ENCODE results near the gene CFAP100.

Gene CFAP100

DNA sequence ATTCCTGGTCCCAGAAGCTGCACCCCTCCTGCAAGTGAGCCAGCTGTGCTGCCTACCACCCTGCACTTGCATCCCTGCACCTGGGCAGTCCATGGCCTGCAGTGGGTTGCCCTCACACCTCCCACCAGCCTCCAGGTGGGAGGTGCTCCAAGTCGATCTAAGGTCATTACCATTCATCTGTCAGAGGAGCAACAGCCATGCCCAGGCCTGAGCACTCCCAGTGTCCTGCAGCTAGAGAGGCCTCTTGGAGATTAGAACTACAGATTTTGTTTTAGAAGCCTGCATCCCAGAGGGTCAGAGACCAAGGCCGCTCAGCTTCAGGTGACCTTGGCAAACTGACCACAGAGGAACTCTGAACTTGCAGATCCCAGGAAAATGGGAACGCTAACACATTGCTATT lies 90.0 kb downstream of the CFAP100 start:
- no peak for DNase-seq

- no peak for DNase-seq
Measured at GRCh38 chr3:126485176-126485897, 90.6 kb downstream of the CFAP100 start.

DNA sequence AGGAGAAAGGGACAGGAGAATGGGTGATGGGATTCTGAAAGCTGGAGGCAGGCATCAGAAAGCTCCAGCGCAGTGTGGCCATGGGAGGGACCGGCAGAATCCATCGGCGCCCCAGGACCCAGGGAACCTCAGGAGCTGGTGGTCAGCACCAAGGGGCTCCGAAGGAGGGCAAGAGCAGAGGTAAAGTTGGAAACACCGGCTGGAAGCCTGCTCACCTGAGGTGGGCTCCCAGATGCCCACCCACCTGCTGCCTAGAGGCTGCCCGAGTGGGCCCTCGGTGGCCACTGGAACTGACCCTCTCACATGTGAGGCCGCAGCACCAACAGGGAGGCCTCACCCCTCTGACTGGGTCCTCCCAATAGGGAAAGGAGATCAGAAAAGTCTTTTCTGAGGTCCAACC lies 91.2 kb downstream of the CFAP100 start:
- DNase-seq: no peak
